H1 (cell line): ENCODE measurements around the gene SLC13A1. TPM values are rescaled to one million over a fixed set of nuclear protein-coding genes. Genes with fewer than 3 reads are reported as not detected.

Experiments used
- polyA plus RNA-seq, 7 experiments: library from polyadenylated mRNA; depleted of rRNA in 3 of 7; stranded (reverse) in 5 of 7; unstranded in 2 of 7; fragments of >200 nt in 5 of 7; fragments of 200-250 nt in 2 of 7; gene quantifications; 1 replicate in 5 of 7; 2 replicates in 1 of 7; 4 replicates in 1 of 7; pipeline versions ENCODE4 v1.2.1 to v1.2.3, GENCODE V29; 2011 to 2013; ENCODE audit warnings: missing spikeins in 2 of 7, mixed read lengths in 2 of 7
- total RNA-seq: library from RNA; stranded (reverse); fragmentation: NEBNext Ultra II Directional; extraction: Animal tissue kit (Norgen Biotek cat#: 25700); gene quantifications from 2 replicates; pipeline ENCODE4 v1.2.1, GENCODE V29; 2021

The SLC13A1 gene
- total and polyA plus RNA-seq, 2 of the 8 experiments (the other 6 are each of a cell fraction or from before 2014, with no cell fraction given) = not detected

Other genes with a start within 250 kb of the SLC13A1 start
- gene TAS2R16, start 204.3 kb downstream of the SLC13A1 start, total RNA-seq = not detected in 2 replicates
- gene TAS2R16, start 204.3 kb downstream of the SLC13A1 start, polyA plus RNA-seq (2011; rRNA removed) = not detected in 2 replicates